GM12875 (cell line): Measurements from ENCODE around the gene ATXN7L1.
"Not testable (repeated sequence)": the region's sequence is repeated elsewhere in the genome, so short reads cannot be mapped to it uniquely, and the experiment has no call there.

ENCODE experiments used
- H3K4me3 ChIP-seq: one replicate; pipeline ENCODE4 v1.5.1; 2011; ENCODE audit warnings: low read depth, low read length, control low read depth
- TF ChIP-seq, protein P1 (sequence below): IDR thresholded peaks from 2 replicates; pipeline ENCODE4 v1.5.1; 2011; ENCODE audit warnings: low read depth, mild to moderate bottlenecking, control low read depth, inconsistent platforms, low read length, moderate library complexity, borderline replicate concordance; ENCODE audit not compliant: insufficient read depth

ATXN7L1 gene

GRCh38 chr7:105794741-105795729 lies 81.4 kb downstream of the ATXN7L1 start:
- TF ChIP-seq, protein P1, sequence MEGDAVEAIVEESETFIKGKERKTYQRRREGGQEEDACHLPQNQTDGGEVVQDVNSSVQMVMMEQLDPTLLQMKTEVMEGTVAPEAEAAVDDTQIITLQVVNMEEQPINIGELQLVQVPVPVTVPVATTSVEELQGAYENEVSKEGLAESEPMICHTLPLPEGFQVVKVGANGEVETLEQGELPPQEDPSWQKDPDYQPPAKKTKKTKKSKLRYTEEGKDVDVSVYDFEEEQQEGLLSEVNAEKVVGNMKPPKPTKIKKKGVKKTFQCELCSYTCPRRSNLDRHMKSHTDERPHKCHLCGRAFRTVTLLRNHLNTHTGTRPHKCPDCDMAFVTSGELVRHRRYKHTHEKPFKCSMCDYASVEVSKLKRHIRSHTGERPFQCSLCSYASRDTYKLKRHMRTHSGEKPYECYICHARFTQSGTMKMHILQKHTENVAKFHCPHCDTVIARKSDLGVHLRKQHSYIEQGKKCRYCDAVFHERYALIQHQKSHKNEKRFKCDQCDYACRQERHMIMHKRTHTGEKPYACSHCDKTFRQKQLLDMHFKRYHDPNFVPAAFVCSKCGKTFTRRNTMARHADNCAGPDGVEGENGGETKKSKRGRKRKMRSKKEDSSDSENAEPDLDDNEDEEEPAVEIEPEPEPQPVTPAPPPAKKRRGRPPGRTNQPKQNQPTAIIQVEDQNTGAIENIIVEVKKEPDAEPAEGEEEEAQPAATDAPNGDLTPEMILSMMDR = no peak
- H3K4me3 ChIP-seq = no peak overlapping the region

- H3K4me3 ChIP-seq = no peak overlapping the region
- TF ChIP-seq, protein P1 = no peak
Observed at GRCh38 chr7:105792488-105793370, 83.7 kb downstream of the ATXN7L1 start.

GRCh38 chr7:105791926-105792325 lies 84.5 kb downstream of the ATXN7L1 start:
- H3K4me3 ChIP-seq = no peak overlapping the region

GRCh38 chr7:105790996-105791395 lies 85.4 kb downstream of the ATXN7L1 start:
- no peak overlapping the region for H3K4me3 ChIP-seq
- TF ChIP-seq, protein P1 = no peak

More at GRCh38 chr7:105791926-105792325, 84.5 kb downstream of the ATXN7L1 start:
- TF ChIP-seq, protein P1 = no peak

DNA sequence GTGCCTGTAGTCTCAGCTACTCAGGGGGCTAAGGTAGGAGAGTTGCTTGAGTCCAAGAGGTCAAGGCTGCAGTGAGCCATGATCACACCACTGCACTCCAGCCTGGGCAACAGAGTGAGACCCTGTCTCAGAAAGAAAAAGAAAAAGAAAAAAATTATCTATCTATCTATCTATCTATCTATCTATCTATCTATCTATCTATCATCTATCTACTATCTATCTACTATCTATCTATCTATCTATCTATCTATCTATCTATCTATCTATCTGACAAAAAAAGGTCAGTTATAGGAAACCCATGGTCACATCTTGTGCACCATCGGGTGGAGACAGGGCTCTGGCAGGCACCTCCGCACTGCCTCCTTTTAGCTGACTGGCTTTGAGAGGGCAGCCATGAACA lies 85.9 kb downstream of the ATXN7L1 start:
- H3K4me3 ChIP-seq = not testable (repeated sequence)

GRCh38 chr7:105788816-105789349 lies 87.5 kb downstream of the ATXN7L1 start:
- H3K4me3 ChIP-seq = no peak overlapping the region
- TF ChIP-seq, protein P1 = no peak

GRCh38 chr7:105788356-105788755 lies 88.0 kb downstream of the ATXN7L1 start:
- H3K4me3 ChIP-seq = no peak overlapping the region
- TF ChIP-seq, protein P1 = no peak
